GM12872 (cell line): ENCODE measurements around the gene SMYD3.

Experiments
- CTCF ChIP-seq: IDR thresholded peaks from 3 replicates; pipeline ENCODE4 v1.5.1; 2011; ENCODE audit warnings: low read depth, mild to moderate bottlenecking, low read length, moderate library complexity; ENCODE audit not compliant: insufficient read depth

The SMYD3 gene

GRCh38 chr1:245856944-245857531 is 650.0 kb downstream of the SMYD3 start:
- TF ChIP-seq CTCF: no peak

GRCh38 chr1:245855846-245856730 is 651.0 kb downstream of the SMYD3 start:
- no peak for TF ChIP-seq CTCF

GRCh38 chr1:245853291-245853690 is 653.8 kb downstream of the SMYD3 start:
- TF ChIP-seq CTCF: no peak

- TF ChIP-seq CTCF: no peak
Measured at GRCh38 chr1:245843101-245843500, 664.0 kb downstream of the SMYD3 start.

- no peak for TF ChIP-seq CTCF
Measured at GRCh38 chr1:245842106-245842505, 665.0 kb downstream of the SMYD3 start.

GRCh38 chr1:245840971-245841370 is 666.1 kb downstream of the SMYD3 start:
- TF ChIP-seq CTCF: no peak

- TF ChIP-seq CTCF: no peak
Measured at GRCh38 chr1:245837718-245838117, 669.4 kb downstream of the SMYD3 start.
